ENCODE measurements around the gene CYP4X1.
"Not testable (repeated sequence)": the region's sequence is repeated elsewhere in the genome, so short reads cannot be mapped to it uniquely, and the experiment has no call there.

CYP4X1 gene

GRCh38 chr1:47021070-47021469, 2.4 kb upstream of the CYP4X1 start:
- Histone ChIP-seq H3K4me1 (ENCODE audit: control insufficient read depth, insufficient read depth, low read length) (peaks cover 22% of the 10 kb centered on the region), H3K4me3 (ENCODE audit: low read length) (no peak overlapping the region), H3K9ac (ENCODE audit: low read length) (no peak overlapping the region), H3K9me3 (ENCODE audit: control insufficient read depth, low read length) (no peaks in the 10 kb centered on the region), H3K36me3 (ENCODE audit: control insufficient read depth, insufficient read depth, low read length, severe bottlenecking) (no peaks in the 10 kb centered on the region), H3K27me3 (replicated peaks; ENCODE audit: control insufficient read depth, insufficient read depth, low read length) (no peaks in the 10 kb centered on the region)
- DNase-seq (ENCODE audit: low read depth) = no peak

GRCh38 chr1:47024141-47024801, 802 bp downstream of the CYP4X1 start:
- DNase-seq (ENCODE audit: low read depth) = no peak
- H3K4me3 ChIP-seq (ENCODE audit: low read length) = peak overlapping the region; percentile 75
- no peaks in the 10 kb centered on the region for H3K9me3 ChIP-seq (ENCODE audit: control insufficient read depth, low read length)
- H3K9ac ChIP-seq (ENCODE audit: low read length) = peak overlapping the region; percentile 79
- no peaks in the 10 kb centered on the region for H3K27me3 ChIP-seq (replicated peaks; ENCODE audit: control insufficient read depth, insufficient read depth, low read length)
- peaks cover 26% of the 10 kb centered on the region for H3K4me1 ChIP-seq (ENCODE audit: control insufficient read depth, insufficient read depth, low read length)
- H3K36me3 ChIP-seq (ENCODE audit: control insufficient read depth, insufficient read depth, low read length, severe bottlenecking) = no peaks in the 10 kb centered on the region

GRCh38 chr1:47030170-47030805, 6.8 kb downstream of the CYP4X1 start:
- no peaks in the 10 kb centered on the region for H3K36me3 ChIP-seq (ENCODE audit: control insufficient read depth, insufficient read depth, low read length, severe bottlenecking)
- peak overlapping the region; percentile 44 for H3K4me3 ChIP-seq (ENCODE audit: low read length)
- no peaks in the 10 kb centered on the region for H3K9me3 ChIP-seq (ENCODE audit: control insufficient read depth, low read length)
- peak overlapping the region; percentile 58 for H3K9ac ChIP-seq (ENCODE audit: low read length)
- H3K4me1 ChIP-seq (ENCODE audit: control insufficient read depth, insufficient read depth, low read length) = peaks cover 40% of the 10 kb centered on the region
- no peak for DNase-seq (ENCODE audit: low read depth)
- no peaks in the 10 kb centered on the region for H3K27me3 ChIP-seq (replicated peaks; ENCODE audit: control insufficient read depth, insufficient read depth, low read length)

GRCh38 chr1:47031059-47031458, 7.6 kb downstream of the CYP4X1 start:
- DNase-seq (ENCODE audit: low read depth) = peak; percentile 18
- Histone ChIP-seq H3K4me1 (ENCODE audit: control insufficient read depth, insufficient read depth, low read length) (peaks cover 40% of the 10 kb centered on the region), H3K9ac (ENCODE audit: low read length) (peak overlapping the region; percentile 58), H3K9me3 (ENCODE audit: control insufficient read depth, low read length) (no peaks in the 10 kb centered on the region), H3K36me3 (ENCODE audit: control insufficient read depth, insufficient read depth, low read length, severe bottlenecking) (no peaks in the 10 kb centered on the region), H3K4me3 (ENCODE audit: low read length) (peak overlapping the region; percentile 44), H3K27me3 (replicated peaks; ENCODE audit: control insufficient read depth, insufficient read depth, low read length) (no peaks in the 10 kb centered on the region)

GRCh38 chr1:47031585-47031984, 8.1 kb downstream of the CYP4X1 start:
- Histone ChIP-seq H3K9ac (ENCODE audit: low read length) (peak overlapping the region; percentile 15), H3K4me1 (ENCODE audit: control insufficient read depth, insufficient read depth, low read length) (peaks cover 40% of the 10 kb centered on the region), H3K9me3 (ENCODE audit: control insufficient read depth, low read length) (no peaks in the 10 kb centered on the region), H3K4me3 (ENCODE audit: low read length) (peak overlapping the region; percentile 16), H3K36me3 (ENCODE audit: control insufficient read depth, insufficient read depth, low read length, severe bottlenecking) (no peaks in the 10 kb centered on the region), H3K27me3 (replicated peaks; ENCODE audit: control insufficient read depth, insufficient read depth, low read length) (no peaks in the 10 kb centered on the region)
- DNase-seq (ENCODE audit: low read depth) = no peak

- Histone ChIP-seq H3K4me1 (ENCODE audit: control insufficient read depth, insufficient read depth, low read length) (peaks cover 11% of the 10 kb centered on the region), H3K36me3 (ENCODE audit: control insufficient read depth, insufficient read depth, low read length, severe bottlenecking) (peaks cover 3% of the 10 kb centered on the region), H3K4me3 (ENCODE audit: low read length) (no peak overlapping the region), H3K27me3 (replicated peaks; ENCODE audit: control insufficient read depth, insufficient read depth, low read length) (no peaks in the 10 kb centered on the region), H3K9me3 (ENCODE audit: control insufficient read depth, low read length) (no peaks in the 10 kb centered on the region), H3K9ac (ENCODE audit: low read length) (no peak overlapping the region)
- no peak for DNase-seq (ENCODE audit: low read depth)
These were observed 13.3 kb downstream of the CYP4X1 start for GRCh38 chr1:47036764-47037163.

- Histone ChIP-seq H3K27me3 (replicated peaks; ENCODE audit: control insufficient read depth, insufficient read depth, low read length) (no peaks in the 10 kb centered on the region), H3K4me1 (ENCODE audit: control insufficient read depth, insufficient read depth, low read length) (peaks cover 3% of the 10 kb centered on the region), H3K9me3 (ENCODE audit: control insufficient read depth, low read length) (no peaks in the 10 kb centered on the region), H3K9ac (ENCODE audit: low read length) (no peak overlapping the region), H3K36me3 (ENCODE audit: control insufficient read depth, insufficient read depth, low read length, severe bottlenecking) (no peaks in the 10 kb centered on the region), H3K4me3 (ENCODE audit: low read length) (no peak overlapping the region)
- DNase-seq (ENCODE audit: low read depth) = no peak
These were observed 35.9 kb downstream of the CYP4X1 start for GRCh38 chr1:47059376-47059775.

GRCh38 chr1:47067097-47067594, 43.7 kb downstream of the CYP4X1 start, which contains the start of gene CYP4Z1:
TSS of gene CYP4Z1 (plus strand) at chr1:47067231. CDS start at chr1:47067491, 260 bp downstream.
- no peak within 1 kb of the TSS for H3K9ac ChIP-seq (ENCODE audit: low read length)
- H3K9me3 ChIP-seq (ENCODE audit: control insufficient read depth, low read length) = no peaks in the 10 kb centered on the region
- no peak within 1 kb of the TSS for H3K4me3 ChIP-seq (ENCODE audit: low read length)
- no peaks in the 10 kb centered on the region for H3K27me3 ChIP-seq (replicated peaks; ENCODE audit: control insufficient read depth, insufficient read depth, low read length)
- H3K36me3 ChIP-seq (ENCODE audit: control insufficient read depth, insufficient read depth, low read length, severe bottlenecking) = no peaks in the 10 kb centered on the region
- H3K4me1 ChIP-seq (ENCODE audit: control insufficient read depth, insufficient read depth, low read length) = no peaks in the 10 kb centered on the region
- no peak for DNase-seq (ENCODE audit: low read depth)

- not testable (repeated sequence) for H3K27me3 ChIP-seq (replicated peaks; ENCODE audit: control insufficient read depth, insufficient read depth, low read length); H3K9me3 ChIP-seq (ENCODE audit: control insufficient read depth, low read length); H3K4me1 ChIP-seq (ENCODE audit: control insufficient read depth, insufficient read depth, low read length); H3K4me3 ChIP-seq (ENCODE audit: low read length); H3K9ac ChIP-seq (ENCODE audit: low read length); DNase-seq (ENCODE audit: low read depth); H3K36me3 ChIP-seq (ENCODE audit: control insufficient read depth, insufficient read depth, low read length, severe bottlenecking)
These were observed 45.6 kb downstream of the CYP4X1 start for GRCh38 chr1:47069080-47069479.

GRCh38 chr1:47069509-47069908, 46.0 kb downstream of the CYP4X1 start:
- H3K36me3 ChIP-seq (ENCODE audit: control insufficient read depth, insufficient read depth, low read length, severe bottlenecking); DNase-seq (ENCODE audit: low read depth); H3K9ac ChIP-seq (ENCODE audit: low read length); H3K27me3 ChIP-seq (replicated peaks; ENCODE audit: control insufficient read depth, insufficient read depth, low read length); H3K4me3 ChIP-seq (ENCODE audit: low read length); H3K4me1 ChIP-seq (ENCODE audit: control insufficient read depth, insufficient read depth, low read length); H3K9me3 ChIP-seq (ENCODE audit: control insufficient read depth, low read length): not testable (repeated sequence)

- H3K9ac ChIP-seq (ENCODE audit: low read length); H3K4me1 ChIP-seq (ENCODE audit: control insufficient read depth, insufficient read depth, low read length); H3K36me3 ChIP-seq (ENCODE audit: control insufficient read depth, insufficient read depth, low read length, severe bottlenecking); H3K4me3 ChIP-seq (ENCODE audit: low read length); H3K27me3 ChIP-seq (replicated peaks; ENCODE audit: control insufficient read depth, insufficient read depth, low read length); H3K9me3 ChIP-seq (ENCODE audit: control insufficient read depth, low read length): not testable (repeated sequence)
- DNase-seq (ENCODE audit: low read depth) = peak; percentile 57
These were observed 65.9 kb downstream of the CYP4X1 start for GRCh38 chr1:47089356-47089755.
